ENCODE data around the gene CCDC78. TPM values are rescaled to one million over a fixed set of nuclear protein-coding genes. Genes with fewer than 3 reads are reported as not detected.

Gene CCDC78
- 0.24 TPM for total RNA-seq (ENCODE audit: insufficient read depth, low replicate concordance)

DNA sequence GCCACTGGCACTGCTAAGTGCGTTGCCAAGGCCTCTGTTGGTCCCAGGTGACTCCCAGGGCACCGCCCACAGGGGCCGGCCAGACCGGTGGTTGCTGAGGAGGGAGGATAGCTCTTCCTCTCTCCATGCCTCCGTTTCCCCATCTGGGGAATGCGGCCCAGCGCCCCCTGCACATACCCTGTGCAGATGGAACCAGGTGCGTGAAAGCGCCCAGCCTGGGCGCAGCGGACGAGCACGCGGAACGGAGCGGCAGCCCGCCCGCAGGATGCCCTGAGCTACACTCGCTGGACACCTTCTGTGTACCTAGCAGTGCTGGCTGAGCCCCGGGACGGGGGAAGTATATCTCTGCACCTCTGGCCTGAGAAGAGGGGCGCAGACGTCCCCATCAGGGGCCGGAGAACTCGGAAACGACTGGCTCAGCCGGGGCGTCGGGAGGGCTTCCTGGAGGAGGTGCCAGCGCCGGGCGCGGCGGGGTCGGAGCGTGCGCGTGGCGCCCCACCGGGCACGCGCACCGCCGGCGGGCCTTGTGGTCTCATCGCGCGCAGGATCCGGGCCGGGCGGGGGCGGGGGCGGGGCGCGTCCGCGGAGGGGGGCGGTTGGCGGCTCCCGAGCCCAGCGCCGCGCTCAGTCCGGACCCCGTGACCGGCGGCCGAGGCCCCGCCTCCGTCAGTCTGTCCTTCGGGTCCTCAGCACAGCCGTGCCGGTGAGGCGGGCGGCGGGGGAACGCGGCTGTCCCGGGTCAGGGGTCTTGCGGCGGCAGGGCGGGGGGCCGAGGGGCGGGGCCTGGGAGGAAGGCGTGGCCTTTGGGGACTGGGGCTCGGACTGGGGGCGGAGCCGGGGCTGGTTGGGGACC lies at the start of gene CCDC78, which contains the start of gene HAGHL:
Gene CCDC78, minus strand, starts transcription at position 6 of the 853 bp plus-strand sequence. CDS start 76 bp downstream, outside the sequence.
Gene HAGHL, plus strand, starts transcription at position 669 of the 853 bp plus-strand sequence. CDS start 404 bp downstream, outside the sequence.
- DNase-seq (ENCODE audit: low spot score), result no peak

DNA sequence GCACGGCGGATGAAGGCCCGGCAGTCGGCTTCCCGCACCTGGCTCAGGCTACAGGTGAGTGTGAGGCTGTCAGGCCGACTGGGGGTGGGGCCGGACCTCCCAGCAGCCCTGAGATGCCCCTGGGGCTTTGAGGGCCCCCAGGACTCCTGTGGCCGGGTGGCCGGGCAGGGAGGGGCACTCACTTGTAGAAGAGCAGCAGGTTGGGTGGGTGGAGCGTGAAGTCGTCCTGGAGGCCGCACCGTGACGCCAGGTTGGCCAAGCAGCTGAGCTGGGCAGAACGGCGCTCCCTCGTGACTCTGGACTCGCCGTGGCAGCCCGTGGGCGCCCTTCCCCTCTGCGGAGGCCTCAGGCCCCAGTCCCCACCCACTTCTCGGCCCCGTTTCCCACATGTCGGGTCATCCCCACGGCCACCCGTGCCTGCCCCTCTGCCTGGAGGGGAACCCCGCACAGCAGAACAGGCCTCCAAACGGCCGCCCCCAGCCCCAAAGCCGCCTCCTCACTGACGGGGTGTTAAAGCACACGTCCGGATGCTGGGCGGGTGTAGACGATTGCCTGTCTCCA lies 49.1 kb upstream of the CCDC78 start:
- no peak for DNase-seq (ENCODE audit: low spot score)

DNA sequence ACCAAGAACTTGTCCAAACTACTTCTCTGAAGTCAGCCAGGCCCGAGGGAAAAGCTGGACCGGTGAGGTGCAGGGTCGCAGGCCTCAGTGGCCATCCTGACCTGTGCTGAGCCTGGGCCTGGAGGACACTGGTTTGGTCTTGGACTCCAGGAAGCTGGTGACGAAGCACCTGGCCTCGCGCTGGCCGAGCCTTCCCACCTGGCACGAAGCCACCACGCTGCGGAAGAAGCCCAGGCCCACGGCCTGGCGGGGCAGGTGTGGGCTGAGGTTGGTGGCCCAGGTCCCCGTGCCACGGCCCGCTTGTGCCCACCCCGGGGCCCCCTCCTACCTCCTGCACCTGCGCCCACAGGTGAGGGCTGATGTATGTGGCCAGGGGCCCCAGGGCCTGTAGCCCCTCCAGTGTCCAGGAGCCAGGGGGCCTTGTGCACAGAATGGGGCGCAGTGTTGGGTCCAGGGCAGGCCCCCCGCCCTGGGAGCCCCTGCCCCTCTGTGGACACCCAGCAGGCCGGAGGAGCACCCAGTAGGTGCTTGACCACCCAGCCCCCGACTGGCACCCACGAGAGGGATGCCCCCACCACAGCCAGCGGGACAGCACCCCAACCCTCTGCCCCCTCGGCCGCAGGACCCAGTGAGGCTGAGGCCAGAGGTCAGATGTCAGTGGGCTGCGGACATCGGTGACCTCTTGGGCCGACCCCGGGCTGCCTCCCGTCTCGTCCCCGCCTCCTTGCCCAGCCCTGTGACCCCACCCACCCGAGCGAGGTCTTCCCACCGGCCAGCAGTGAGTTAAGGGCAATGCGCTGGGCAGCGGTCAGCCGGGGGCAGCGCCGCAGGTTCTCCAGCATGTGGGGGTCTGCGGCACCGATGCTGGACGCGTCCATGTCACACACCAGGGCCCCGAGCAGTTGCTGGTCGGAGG lies 48.1 kb upstream of the CCDC78 start:
- no peak for DNase-seq (ENCODE audit: low spot score)

- DNase-seq (ENCODE audit: low spot score), result no peak
These were observed 46.7 kb upstream of the CCDC78 start for GRCh38 chr16:772959-773358.

GRCh38 chr16:770411-770810 lies 44.2 kb upstream of the CCDC78 start:
- no peak for DNase-seq (ENCODE audit: low spot score)

GRCh38 chr16:769934-770333 lies 43.7 kb upstream of the CCDC78 start:
- no peak for DNase-seq (ENCODE audit: low spot score)

- no peak for DNase-seq (ENCODE audit: low spot score)
These were observed 43.0 kb upstream of the CCDC78 start for GRCh38 chr16:769184-769784.

DNA sequence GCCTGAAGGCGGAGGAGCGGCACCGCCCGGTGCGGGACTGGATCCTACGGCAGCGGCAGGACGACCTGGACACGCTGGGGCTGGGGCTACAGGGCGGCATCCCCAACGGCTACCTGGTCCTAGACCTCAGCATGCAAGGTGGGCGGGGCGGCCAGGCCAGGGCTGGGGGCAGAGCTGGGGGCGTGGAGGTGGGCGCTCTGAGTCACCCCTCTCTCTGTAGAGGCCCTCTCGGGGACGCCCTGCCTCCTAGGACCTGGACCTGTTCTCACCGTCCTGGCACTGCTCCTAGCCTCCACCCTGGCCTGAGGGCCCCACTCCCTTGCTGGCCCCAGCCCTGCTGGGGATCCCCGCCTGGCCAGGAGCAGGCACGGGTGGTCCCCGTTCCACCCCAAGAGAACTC lies 42.2 kb upstream of the CCDC78 start:
- no peak for DNase-seq (ENCODE audit: low spot score)

GRCh38 chr16:767743-768235 lies 41.5 kb upstream of the CCDC78 start:
- no peak for DNase-seq (ENCODE audit: low spot score)

DNA sequence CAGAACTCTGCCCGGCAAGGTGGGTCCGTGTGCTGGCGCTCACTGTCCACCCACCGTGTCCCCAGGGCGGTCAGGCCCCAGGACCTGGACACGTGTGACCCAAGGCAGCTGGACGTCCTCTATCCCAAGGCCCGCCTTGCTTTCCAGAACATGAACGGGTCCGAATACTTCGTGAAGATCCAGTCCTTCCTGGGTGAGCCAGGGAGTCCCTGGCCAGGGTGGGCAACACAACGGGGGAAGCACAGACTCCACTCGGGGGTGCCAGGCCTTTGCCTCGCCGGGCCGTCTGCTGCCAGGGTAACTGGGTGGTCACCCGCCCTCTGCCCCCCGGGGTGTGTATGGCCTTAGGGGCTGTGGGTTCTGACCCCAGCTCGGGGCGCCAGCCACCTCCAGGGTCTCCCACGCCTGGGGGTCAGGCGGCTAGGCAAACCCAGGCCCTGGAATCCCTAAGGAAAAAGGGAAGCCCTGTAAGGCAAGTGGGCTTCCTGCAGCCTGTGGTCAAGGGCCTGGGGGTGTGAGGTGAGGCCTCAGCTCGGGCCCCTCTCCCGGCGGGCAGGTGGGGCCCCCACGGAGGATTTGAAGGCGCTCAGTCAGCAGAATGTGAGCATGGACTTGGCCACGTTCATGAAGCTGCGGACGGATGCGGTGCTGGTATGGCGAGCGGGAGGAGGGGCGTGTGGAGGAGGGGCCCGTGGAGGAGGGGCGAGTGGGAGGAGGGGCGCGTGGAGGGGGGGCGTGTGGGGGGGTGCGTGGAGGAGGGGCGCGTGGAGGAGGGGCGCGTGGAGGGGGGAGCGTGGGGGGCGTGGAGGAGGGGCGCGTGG lies 40.8 kb upstream of the CCDC78 start:
- DNase-seq (ENCODE audit: low spot score), result no peak

GRCh38 chr16:766008-766819 lies 40.0 kb upstream of the CCDC78 start:
- DNase-seq (ENCODE audit: low spot score), result no peak

DNA sequence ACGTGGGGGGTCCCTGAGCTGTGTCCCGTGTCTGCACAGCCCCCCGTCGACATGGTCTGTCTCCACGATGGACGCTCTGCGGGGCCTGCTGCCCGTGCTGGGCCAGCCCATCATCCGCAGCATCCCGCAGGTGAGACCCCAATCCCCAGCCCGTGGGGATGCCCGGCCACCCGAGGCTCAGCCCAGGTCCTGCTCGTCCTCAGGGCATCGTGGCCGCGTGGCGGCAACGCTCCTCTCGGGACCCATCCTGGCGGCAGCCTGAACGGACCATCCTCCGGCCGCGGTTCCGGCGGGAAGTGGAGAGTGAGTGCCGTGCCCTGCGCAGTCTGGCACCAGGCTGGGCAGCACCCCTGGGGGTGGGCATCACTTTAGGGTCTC lies 39.2 kb upstream of the CCDC78 start:
- no peak for DNase-seq (ENCODE audit: low spot score)

GRCh38 chr16:764848-765487 lies 38.7 kb upstream of the CCDC78 start:
- no peak for DNase-seq (ENCODE audit: low spot score)

DNA sequence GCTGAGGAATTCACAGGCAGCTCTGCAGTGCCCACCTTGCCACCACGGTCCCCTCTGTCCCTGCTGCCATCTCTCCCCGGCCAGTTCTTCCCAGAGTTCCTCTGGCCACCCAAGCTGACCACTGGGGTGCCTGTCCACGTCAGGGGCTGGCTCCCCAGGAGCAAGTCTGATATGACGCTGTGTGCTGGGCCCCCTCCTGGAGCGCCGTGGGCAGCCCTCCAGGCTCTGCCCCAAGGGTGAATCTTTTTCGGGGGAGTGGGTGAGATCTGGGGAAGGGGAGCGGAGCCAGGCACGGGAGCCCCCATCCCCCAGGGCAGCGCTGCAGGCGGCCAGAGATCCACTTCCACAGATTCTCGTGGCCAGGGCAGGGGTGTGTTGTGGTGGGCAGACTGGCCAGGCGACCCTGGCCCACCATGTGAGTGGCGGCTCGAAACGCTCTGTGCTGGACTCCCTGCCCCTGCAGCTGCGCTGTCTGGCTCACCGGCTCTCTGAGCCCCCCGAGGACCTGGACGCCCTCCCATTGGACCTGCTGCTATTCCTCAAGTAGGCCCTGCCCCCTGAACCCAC lies 38.0 kb upstream of the CCDC78 start:
- DNase-seq (ENCODE audit: low spot score), result no peak

- DNase-seq (ENCODE audit: low spot score), result no peak
These were observed 37.3 kb upstream of the CCDC78 start for GRCh38 chr16:763369-764183.

DNA sequence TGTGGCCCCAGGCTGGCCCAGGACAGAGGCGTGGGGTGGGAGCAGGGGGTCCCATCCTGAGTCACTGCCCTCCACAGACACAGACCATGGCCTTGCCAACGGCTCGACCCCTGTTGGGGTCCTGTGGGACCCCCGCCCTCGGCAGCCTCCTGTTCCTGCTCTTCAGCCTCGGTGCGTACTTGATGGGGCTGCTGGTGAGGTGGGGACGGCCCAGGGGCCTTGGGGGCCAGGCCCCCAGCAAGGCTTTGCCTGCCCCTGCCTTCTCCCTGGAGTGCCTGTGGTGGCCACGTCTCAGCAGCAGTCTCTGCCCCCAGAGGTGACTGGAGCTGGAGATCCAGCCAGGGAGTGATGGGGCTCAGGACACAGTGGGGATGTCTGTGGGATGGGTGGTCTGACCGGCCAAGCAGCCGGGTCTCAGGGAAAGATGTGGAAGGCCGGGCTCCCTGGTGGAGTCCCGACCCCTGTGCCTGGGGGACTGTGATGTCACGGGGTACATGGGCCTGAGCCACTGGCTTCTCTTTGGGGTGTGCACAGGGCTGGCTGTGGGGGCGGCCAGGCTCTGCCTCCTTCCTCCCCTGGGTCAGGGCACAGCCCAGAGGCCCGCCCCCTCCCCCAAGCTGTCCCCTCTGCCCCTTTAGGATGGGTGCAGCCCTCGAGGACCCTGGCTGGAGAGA lies 36.5 kb upstream of the CCDC78 start:
- DNase-seq (ENCODE audit: low spot score), result no peak
